Glomerular visceral epithelial cell (primary cell): ENCODE measurements around the gene PHLDB1.
A peak's percentile ranks its signal among the peaks of the same experiment; 100 is the strongest.
"Not testable (repeated sequence)": the region's sequence is repeated elsewhere in the genome, so short reads cannot be mapped to it uniquely, and the experiment has no call there.

ENCODE experiments used
- DNase-seq: peaks from one replicate; pipeline ENCODE4 v3.0.0-alpha.2; 2016; ENCODE audit errors: extremely low spot score

Gene PHLDB1

GRCh38 chr11:118606157-118606843 is 1.1 kb upstream of the PHLDB1 start:
- peak; percentile 86 for DNase-seq

- no peak for DNase-seq
These were observed 579 bp upstream of the PHLDB1 start for GRCh38 chr11:118606844-118607228.

GRCh38 chr11:118608360-118609227 is 1.2 kb downstream of the PHLDB1 start:
- DNase-seq: peak; percentile 75

- no peak for DNase-seq
These were observed 2.2 kb downstream of the PHLDB1 start for GRCh38 chr11:118609380-118610224.

- DNase-seq: no peak
These were observed 2.9 kb downstream of the PHLDB1 start for GRCh38 chr11:118610225-118610772.

GRCh38 chr11:118610773-118611432 is 3.5 kb downstream of the PHLDB1 start:
- DNase-seq: peak; percentile 70

GRCh38 chr11:118611433-118611795 is 4.0 kb downstream of the PHLDB1 start:
- not testable (repeated sequence) for DNase-seq

GRCh38 chr11:118612378-118612777 is 5.0 kb downstream of the PHLDB1 start:
- DNase-seq: no peak

- no peak for DNase-seq
These were observed 7.1 kb downstream of the PHLDB1 start for GRCh38 chr11:118614511-118614910.

- DNase-seq: peak; percentile 75
These were observed 8.0 kb downstream of the PHLDB1 start for GRCh38 chr11:118615282-118615975.

GRCh38 chr11:118615976-118616371 is 8.6 kb downstream of the PHLDB1 start:
- no peak for DNase-seq

- no peak for DNase-seq
These were observed 10.9 kb downstream of the PHLDB1 start for GRCh38 chr11:118618115-118618990.

- DNase-seq: peak; percentile 83
These were observed 11.6 kb downstream of the PHLDB1 start for GRCh38 chr11:118618991-118619375.

GRCh38 chr11:118619444-118620197 is 12.2 kb downstream of the PHLDB1 start:
- peak; percentile 88 for DNase-seq

GRCh38 chr11:118620529-118621070 is 13.2 kb downstream of the PHLDB1 start:
- DNase-seq: peak; percentile 58

GRCh38 chr11:118621071-118621783 is 13.8 kb downstream of the PHLDB1 start:
- peak; percentile 90 for DNase-seq

- no peak for DNase-seq
These were observed 14.5 kb downstream of the PHLDB1 start for GRCh38 chr11:118621784-118622375.
